Measurements from ENCODE around the gene POLDIP3. TPM values are rescaled to one million over a fixed set of nuclear protein-coding genes. Genes with fewer than 3 reads are reported as not detected.
A peak's percentile ranks its signal among the peaks of the same experiment; 100 is the strongest.

Gene POLDIP3
- total and polyA plus RNA-seq, 2 donors (not counting 1 experiment from before 2014, with no cell fraction given): 28.2 to 31.0 TPM

GRCh38 chr22:42651134-42651533 lies 36.5 kb upstream of the POLDIP3 start:
- Histone ChIP-seq H3K4me3 (replicated peaks in 1 of 4; ENCODE audit: control extremely low read depth in 1 of 4, insufficient read depth in 1 of 4, low read depth in 3 of 4, low read length in 4 of 4) (no peak overlapping the region), H2AFZ (ENCODE audit: low read length) (no peak overlapping the region), H3K4me1 (ENCODE audit: control insufficient read depth, extremely low read depth, insufficient read depth, low read length) (peaks cover 12% of the 10 kb centered on the region), H4K20me1 (ENCODE audit: control insufficient read depth, extremely low read depth, insufficient read depth, low read length) (no peaks in the 10 kb centered on the region), H3K27me3 (ENCODE audit: control insufficient read depth, insufficient read depth, low read length) (no peaks in the 10 kb centered on the region), H3K27ac (ENCODE audit: insufficient read depth, low read length) (no peak overlapping the region), H3K36me3 (ENCODE audit: control insufficient read depth, insufficient read depth, low read length) (no peaks in the 10 kb centered on the region), H3K79me2 (ENCODE audit: control insufficient read depth, insufficient read depth, low read length) (peaks cover 27% of the 10 kb centered on the region), H3K9ac (ENCODE audit: insufficient read depth, low read length) (no peak overlapping the region), H3K4me2 (ENCODE audit: extremely low read depth, insufficient read depth, low read length) (no peak overlapping the region), H3K9me3 (ENCODE audit: control insufficient read depth, insufficient read depth, low read depth, low read length) (no peaks in the 10 kb centered on the region)
- DNase-seq (ENCODE audit: low read depth in 2 of 2): peak in 1 of 2 donors; percentile 51
- TF ChIP-seq CTCF (conservative IDR thresholded peaks at IDR 0.05 in 1 of 2, IDR thresholded peaks at IDR 0.05 in 1 of 2; ENCODE audit: low read depth in 1 of 2, low read length in 2 of 2) (no peak), EZH2 (IDR thresholded peaks at IDR 0.05; ENCODE audit: low read length, missing control alignments) (no peak)

GRCh38 chr22:42649246-42650099 lies 34.8 kb upstream of the POLDIP3 start, which contains the start of gene CYB5R3:
TSS of gene CYB5R3 (minus strand) at chr22:42649392. CDS start at chr22:42649315, 77 bp downstream.
- peak; percentile 80 to 82 for DNase-seq (ENCODE audit: low read depth in 2 of 2)
- no peaks in the 10 kb centered on the region for H3K36me3 ChIP-seq (ENCODE audit: control insufficient read depth, insufficient read depth, low read length)
- H3K4me3 ChIP-seq (replicated peaks in 1 of 4; ENCODE audit: control extremely low read depth in 1 of 4, insufficient read depth in 1 of 4, low read depth in 3 of 4, low read length in 4 of 4): peak within 1 kb of the TSS; percentile 81 to 98 (median 94)
- H3K4me2 ChIP-seq (ENCODE audit: extremely low read depth, insufficient read depth, low read length): peak within 1 kb of the TSS; percentile 94
- peak within 1 kb of the TSS; percentile 94 for H3K27ac ChIP-seq (ENCODE audit: insufficient read depth, low read length)
- no peaks in the 10 kb centered on the region for H3K27me3 ChIP-seq (ENCODE audit: control insufficient read depth, insufficient read depth, low read length)
- H3K9ac ChIP-seq (ENCODE audit: insufficient read depth, low read length): peak within 1 kb of the TSS; percentile 96
- H2AFZ ChIP-seq (ENCODE audit: low read length): peak within 1 kb of the TSS; percentile 61
- H4K20me1 ChIP-seq (ENCODE audit: control insufficient read depth, extremely low read depth, insufficient read depth, low read length): no peaks in the 10 kb centered on the region
- no peak for TF ChIP-seq CTCF (conservative IDR thresholded peaks at IDR 0.05 in 1 of 2, IDR thresholded peaks at IDR 0.05 in 1 of 2; ENCODE audit: low read depth in 1 of 2, low read length in 2 of 2)
- no peak for TF ChIP-seq EZH2 (IDR thresholded peaks at IDR 0.05; ENCODE audit: low read length, missing control alignments)
- H3K9me3 ChIP-seq (ENCODE audit: control insufficient read depth, insufficient read depth, low read depth, low read length): no peaks in the 10 kb centered on the region
- H3K79me2 ChIP-seq (ENCODE audit: control insufficient read depth, insufficient read depth, low read length): peaks cover 44% of the 10 kb centered on the region
- peaks cover 28% of the 10 kb centered on the region for H3K4me1 ChIP-seq (ENCODE audit: control insufficient read depth, extremely low read depth, insufficient read depth, low read length)

- TF ChIP-seq CTCF (conservative IDR thresholded peaks at IDR 0.05 in 1 of 2, IDR thresholded peaks at IDR 0.05 in 1 of 2; ENCODE audit: low read depth in 1 of 2, low read length in 2 of 2): no peak
- no peak for TF ChIP-seq EZH2 (IDR thresholded peaks at IDR 0.05; ENCODE audit: low read length, missing control alignments)
Observed at GRCh38 chr22:42648368-42649245, 33.9 kb upstream of the POLDIP3 start.

More at GRCh38 chr22:42648368-42649245, 33.9 kb upstream of the POLDIP3 start:
- peak; percentile 38 to 65 for DNase-seq (ENCODE audit: low read depth in 2 of 2)
- Histone ChIP-seq H3K9ac (ENCODE audit: insufficient read depth, low read length) (peak overlapping the region; percentile 96), H3K4me1 (ENCODE audit: control insufficient read depth, extremely low read depth, insufficient read depth, low read length) (peaks cover 32% of the 10 kb centered on the region), H3K9me3 (ENCODE audit: control insufficient read depth, insufficient read depth, low read depth, low read length) (no peaks in the 10 kb centered on the region), H3K4me2 (ENCODE audit: extremely low read depth, insufficient read depth, low read length) (peak overlapping the region; percentile 94), H3K36me3 (ENCODE audit: control insufficient read depth, insufficient read depth, low read length) (no peaks in the 10 kb centered on the region), H4K20me1 (ENCODE audit: control insufficient read depth, extremely low read depth, insufficient read depth, low read length) (no peaks in the 10 kb centered on the region), H2AFZ (ENCODE audit: low read length) (peak overlapping the region; percentile 19), H3K4me3 (replicated peaks in 1 of 4; ENCODE audit: control extremely low read depth in 1 of 4, insufficient read depth in 1 of 4, low read depth in 3 of 4, low read length in 4 of 4) (peak overlapping the region; percentile 81 to 98 (median 94)), H3K27me3 (ENCODE audit: control insufficient read depth, insufficient read depth, low read length) (no peaks in the 10 kb centered on the region), H3K27ac (ENCODE audit: insufficient read depth, low read length) (peak overlapping the region; percentile 94), H3K79me2 (ENCODE audit: control insufficient read depth, insufficient read depth, low read length) (peaks cover 52% of the 10 kb centered on the region)
